Hippocampal formation (tissue), 2 donors: Measurements from ENCODE around the gene PMPCA.
"Not testable (repeated sequence)": the region's sequence is repeated elsewhere in the genome, so short reads cannot be mapped to it uniquely, and the experiment has no call there.

ENCODE experiments used
- DNase-seq, 2 donors: peaks; one replicate each; lab custom pipeline; 2025; lab: John Stamatoyannopoulos, UW

The PMPCA gene

DNA sequence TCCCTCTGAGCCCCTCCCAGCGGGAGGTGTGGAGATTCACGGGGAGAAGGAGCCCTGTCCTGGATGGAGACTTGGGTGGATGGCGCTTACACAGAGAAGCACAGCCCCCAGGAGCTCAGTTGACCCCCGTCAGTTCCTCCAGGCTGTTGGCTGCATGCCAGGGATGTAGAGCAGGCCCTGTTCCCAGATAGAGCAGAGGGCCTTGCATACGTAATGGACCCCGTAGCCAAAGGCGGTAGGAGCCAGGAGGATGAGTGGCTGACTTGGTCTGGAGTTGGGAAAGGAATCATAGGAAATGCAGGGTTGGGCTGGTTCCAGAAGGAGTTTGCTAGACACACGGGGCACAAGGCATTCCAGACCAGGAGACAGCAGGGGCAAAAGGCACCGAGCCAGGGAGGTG lies 2.5 kb downstream of the PMPCA start:
- DNase-seq, result no peak

DNA sequence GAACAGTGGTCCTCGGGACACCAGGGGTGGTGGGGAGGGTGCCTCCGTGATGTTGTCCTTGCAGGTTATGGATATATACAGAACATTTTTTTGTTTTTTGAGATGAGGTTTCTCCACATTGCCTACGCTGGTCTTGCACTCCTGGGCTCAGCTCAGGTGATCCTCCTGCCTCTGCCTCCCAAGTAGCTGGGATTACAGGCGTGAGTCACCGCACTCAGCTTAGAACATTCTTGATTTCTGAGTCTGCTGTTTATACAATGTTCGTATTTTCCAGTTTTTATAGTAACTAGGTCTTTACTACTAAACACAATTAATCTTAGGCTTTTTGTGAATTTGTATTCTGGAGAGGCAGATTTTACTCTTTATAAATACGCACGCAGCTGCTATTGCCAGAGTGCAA lies 6.0 kb downstream of the PMPCA start:
- no peak for DNase-seq

DNA sequence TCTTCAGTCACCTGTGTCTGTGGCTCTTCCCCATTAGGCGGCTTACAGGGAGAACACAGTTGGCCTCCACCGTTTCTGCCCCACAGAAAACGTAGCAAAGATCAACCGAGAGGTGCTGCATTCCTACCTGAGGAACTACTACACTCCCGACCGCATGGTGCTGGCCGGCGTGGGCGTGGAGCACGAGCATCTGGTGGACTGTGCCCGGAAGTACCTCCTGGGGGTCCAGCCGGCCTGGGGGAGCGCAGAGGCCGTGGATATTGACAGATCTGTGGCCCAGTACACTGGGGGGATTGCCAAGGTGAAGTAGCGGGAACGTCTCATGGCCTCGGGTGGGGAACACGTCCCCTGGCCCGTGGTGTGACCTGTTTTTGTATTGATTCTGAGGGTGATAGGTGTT lies 6.5 kb downstream of the PMPCA start:
- no peak for DNase-seq

DNA sequence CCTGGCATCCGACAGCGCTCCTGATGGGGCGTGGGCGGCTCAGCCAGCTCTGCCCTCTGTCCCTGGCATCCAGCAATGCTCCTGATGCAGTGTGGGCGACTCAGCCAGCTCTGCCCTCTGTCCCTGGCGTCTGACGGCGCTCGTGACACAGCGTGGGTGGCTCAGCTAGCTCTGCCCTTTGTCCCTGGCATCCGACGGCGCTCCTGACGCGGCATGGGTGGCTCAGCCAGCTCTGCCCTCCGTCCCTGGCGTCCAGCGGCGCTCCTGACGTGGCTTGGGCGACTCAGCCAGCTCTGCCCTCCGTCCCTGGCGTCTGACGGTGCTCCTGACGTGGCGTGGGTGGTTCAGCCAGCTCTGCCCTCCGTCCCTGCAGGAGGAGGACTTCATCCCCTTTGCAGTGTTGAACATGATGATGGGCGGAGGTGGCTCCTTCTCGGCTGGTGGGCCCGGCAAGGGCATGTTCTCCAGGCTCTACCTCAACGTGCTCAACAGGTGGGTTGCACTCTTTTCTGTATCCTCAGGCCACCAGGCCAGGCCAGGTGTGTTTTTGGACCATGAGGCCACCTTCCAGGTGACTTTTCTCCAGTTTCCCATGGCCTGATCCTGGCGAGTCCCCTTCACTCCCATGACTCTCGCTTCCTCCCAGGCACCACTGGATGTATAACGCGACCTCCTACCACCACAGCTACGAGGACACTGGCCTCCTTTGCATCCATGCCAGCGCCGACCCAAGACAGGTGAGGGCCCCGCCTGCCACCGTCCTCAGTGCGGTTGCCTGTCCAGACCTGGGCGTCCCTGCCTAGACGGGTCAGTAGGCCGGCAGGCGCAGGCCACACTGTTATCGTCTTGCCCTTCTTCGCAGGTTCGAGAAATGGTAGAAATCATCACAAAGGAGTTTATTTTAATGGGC lies 8.0 kb downstream of the PMPCA start:
- no peak for DNase-seq

DNA sequence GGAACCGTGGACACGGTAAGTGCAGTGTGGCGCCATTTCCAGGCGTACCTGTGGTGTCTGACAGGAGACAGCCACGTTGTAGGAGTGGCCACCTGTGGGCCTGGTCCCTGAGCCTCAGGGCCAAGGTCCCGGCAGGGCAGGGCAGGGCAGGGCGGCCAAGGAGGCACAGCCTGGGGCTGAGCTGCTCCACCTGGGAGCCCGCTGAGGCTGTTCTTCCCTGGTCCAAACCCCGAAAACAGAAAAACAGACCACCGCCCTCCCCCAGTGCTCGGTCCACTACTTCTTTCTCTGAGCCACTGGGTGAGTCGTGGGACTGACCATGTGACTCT lies 8.6 kb downstream of the PMPCA start:
- no peak for DNase-seq

DNA sequence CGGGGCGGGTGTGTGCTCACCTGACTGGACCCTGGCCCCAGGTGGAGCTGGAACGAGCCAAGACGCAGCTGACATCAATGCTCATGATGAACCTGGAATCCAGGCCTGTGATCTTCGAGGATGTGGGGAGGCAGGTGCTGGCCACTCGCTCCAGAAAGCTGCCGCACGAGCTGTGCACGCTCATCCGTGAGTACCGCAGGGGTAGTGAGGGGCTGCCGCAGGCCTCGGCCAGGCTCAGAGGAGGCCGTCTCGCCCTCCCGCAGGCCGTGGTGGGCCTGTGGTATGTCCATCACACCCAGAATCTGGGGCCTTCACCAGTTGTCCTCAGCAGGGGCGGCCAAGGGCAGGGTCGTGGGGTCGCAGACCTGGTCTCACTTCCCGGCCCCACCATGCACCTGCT lies 11.3 kb downstream of the PMPCA start:
- no peak for DNase-seq

DNA sequence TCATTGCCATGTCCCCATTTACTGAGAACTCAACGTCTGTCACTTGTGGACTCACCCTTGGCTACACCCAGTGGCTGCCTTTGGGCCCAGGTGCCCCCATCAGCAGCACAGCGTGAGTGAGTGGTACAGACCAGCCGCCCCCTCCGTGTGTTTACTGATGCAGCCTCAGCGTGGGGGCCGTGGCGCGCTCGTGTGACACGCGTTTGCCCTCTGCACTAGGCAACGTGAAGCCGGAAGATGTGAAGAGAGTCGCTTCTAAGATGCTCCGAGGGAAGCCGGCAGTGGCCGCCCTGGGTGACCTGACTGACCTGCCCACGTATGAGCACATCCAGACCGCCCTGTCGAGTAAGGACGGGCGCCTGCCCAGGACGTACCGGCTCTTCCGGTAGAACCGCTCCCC lies 12.4 kb downstream of the PMPCA start:
- DNase-seq, result no peak

DNA sequence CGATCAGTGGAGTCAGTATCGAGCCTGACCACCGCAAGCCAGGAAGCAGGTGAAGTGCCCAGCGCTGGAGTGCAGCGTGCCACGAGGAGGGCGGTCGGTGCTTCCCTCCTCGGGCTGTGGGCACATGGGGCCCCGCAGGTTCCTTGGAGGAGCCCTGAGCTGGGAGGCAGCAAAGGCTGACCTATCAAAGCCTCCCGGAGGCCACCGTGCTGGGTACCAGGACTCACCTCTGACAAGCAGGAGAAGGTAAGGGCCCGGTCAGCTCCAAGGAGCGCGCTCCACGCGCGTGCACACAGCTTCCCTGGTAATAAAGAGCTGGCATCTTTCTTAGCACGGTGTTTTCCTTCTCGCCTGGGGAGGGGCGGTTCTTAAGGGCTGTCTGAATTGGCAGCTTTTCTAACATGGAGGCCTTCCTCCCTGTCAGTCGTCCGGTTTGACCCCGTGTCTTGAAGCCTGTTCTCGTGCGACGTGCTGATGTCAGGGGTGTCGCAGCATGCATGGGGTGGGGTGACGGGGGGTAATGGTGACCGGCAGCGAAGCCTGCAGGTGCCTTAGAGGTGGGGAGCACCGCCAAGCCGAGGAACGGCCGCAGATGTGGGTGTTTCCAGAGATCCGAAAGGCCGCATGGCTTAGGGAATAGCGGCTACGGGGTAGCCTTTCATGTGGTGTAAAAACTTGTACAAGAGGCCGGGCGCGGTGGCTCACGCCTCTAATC lies 13.1 kb downstream of the PMPCA start:
- no peak for DNase-seq

DNA sequence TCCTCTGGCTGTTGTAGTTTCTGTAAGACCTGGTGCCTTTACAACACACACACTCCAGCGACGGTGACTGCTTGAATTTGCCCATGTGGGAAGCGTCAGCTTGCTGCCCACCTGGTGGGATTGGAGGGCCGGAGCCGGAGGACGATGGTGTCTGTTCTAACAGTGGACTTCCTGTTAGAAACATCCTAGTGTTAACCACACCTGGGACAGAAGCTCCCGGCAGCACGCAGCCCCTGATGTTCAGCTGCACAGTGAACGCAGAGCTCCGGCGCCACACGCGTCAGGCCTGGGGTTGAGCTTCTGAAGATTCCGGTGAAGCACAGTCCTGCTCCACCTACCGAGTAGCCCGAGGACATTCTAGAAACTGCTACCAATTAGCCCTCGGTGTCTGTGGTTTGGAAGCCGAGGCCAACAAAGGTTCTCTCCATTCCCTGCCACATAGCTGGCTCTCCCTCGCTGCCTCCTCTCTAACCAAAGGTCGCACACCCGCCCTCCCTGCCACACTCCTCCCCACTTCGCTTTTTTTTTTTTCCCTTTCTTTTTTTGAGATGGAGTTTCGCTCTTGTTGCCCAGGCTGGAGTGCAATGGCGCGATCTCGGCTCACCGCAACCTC lies 14.4 kb downstream of the PMPCA start:
- no peak for DNase-seq

DNA sequence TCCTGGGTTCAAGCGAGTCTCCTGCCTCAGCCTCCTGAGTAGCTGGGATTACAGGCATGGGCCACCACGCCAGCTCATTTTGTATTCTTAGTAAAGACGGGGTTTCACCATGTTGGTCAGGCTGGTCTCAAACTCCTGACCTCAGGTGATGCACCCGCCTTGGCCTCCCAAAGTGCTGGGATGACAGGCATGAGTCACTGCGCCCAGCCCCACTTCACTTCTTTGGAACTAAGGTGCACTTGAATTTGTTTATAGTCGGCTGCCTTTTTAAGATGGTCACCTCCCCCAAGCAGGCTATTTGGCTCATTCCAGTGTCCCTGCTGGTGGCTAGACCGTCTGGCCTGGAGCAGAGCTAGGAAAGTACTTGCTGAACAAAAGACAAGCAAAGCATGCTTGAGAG lies 14.9 kb downstream of the PMPCA start:
- not testable (repeated sequence) for DNase-seq

DNA sequence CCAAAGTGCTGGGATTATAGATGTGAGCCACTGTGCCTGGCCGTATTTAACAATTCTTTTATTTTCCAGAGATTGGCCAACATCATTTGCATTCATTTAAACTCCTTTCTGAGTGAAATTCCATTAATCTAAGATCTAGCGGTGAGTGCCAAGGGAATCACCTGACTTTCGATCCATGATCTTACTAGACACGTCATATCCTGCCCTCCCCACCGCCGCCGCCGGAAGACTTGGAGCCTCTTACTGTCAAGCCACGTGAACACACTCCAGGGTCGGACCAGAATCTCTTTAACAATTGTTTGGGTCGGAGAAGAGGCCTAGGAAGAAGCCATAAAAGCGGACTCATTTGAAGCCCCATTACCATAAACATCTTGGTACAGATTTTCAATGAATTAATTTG lies 16.3 kb downstream of the PMPCA start:
- no peak for DNase-seq

DNA sequence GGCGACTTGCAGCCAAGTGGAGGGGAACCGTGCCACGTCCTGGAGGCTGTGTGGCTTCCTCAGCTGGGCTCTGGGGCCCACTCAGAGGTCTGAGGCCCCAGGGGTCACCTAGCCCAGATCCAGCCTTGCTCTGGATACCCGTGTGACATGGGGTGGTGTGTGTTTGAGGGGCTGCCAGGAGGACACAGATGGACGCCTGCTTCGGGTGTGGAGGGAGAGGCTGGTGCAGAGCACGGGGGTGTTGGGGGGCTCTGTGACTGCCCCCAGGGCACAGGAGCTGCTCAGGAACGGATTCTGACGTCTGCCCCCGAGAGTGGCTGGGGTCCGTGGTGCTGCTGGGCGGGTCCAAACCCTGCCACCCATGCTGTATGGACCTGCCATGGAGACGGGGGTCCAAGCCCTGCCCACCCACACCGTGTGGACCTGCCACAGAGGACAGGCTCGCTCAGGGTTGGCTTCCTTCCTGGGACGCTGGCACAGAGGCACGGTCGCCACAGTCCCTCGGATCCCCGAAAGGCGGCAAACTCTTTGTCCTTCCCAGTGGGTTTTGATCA lies 18.7 kb downstream of the PMPCA start:
- DNase-seq, result no peak

DNA sequence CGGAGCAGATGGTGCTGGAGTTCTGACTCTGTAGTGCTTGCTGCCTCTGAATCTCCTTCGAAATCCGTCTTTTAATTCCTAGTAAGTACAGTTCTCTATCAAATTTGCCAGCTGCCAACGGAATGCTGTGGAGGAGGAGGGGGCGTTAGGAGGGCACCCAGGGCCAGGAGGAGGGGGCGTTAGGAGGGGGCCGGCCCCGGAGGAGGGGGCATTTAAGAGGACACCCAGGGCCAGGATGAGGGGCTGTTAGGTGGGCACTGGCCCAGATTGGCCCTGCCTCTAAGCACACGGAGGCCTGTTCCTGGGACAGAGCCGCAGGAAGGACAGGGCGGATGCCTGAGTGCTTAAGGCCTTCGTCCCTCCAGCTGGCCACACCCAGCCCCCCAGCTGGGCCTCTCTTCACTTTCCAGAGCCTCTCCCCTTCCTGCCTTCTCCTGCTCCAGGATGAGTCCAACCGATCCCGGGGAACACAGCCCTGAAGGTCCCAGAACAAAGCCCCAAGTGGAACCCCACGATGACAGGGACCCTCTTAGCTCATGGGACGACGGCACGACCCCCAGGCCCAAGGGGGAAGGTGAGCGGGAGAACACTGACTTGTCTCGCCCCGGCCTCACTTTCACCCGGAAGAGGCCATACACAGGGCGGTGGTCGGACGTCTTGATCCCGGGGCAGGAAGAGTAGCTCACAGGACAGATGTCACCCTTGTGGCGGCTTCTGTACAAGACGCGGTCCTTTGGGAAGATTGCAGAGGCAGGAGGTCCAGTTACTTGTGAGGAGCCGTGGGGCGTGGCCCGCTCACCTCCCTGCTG lies 19.4 kb downstream of the PMPCA start:
- no peak for DNase-seq

DNA sequence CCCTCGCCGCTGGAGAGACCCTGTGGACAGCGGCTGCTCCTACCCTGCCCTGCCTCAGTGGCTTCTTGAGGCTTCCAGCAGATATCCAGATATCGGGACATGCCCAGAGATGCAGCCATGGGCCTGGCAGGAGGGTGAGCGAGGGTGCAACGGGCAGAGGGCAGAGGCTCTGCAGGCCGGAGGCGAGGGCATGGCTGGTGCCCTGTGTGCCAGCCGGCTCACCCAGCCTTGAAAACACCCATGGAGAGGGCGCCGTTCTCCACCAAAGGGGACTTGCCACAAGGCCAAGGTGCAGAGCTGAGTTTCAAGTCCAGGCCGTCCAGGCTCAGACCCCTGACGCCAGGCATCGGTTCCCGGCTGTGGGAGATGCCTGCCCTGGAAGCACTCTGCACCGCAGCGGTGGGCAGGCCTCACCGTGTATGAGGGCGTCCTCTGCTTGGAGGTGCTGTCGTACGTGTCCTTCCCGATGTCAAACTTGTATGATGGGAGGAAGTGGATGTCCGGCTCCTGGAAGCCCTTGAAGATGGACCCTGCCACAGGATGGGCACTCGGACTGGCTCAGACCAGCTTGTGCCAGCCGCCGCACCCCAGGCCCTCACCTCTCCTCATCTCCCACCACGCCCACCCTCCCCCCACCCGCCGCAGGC lies 20.3 kb downstream of the PMPCA start:
- no peak for DNase-seq

DNA sequence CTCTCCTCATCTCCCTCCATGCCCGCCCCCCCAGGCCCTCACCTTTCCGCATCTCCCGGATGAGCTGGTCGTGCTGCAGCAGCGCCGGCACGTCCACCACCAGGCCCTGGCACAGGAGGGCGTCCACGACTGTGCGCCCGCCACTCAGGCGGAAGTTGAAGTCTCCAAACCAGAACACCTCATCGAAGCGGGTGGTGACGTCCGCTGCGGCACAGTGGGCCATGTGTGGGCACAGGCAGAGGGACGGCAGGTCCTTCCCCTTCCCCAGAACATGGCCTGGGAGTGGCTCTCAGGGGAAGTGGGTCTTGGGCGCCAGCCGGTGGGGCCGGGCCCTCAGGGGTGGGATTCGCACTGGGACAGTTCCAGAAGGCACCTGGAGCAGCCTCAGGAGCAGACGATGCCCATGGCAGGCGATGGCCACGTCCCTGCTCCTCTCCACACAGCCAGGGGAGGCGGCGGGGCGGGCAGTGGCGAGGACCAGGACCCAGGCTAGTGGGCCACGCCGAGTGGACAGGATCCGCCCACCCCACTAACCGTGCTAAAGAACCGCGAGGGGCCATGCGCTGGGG lies 21.4 kb downstream of the PMPCA start:
- DNase-seq, result no peak

DNA sequence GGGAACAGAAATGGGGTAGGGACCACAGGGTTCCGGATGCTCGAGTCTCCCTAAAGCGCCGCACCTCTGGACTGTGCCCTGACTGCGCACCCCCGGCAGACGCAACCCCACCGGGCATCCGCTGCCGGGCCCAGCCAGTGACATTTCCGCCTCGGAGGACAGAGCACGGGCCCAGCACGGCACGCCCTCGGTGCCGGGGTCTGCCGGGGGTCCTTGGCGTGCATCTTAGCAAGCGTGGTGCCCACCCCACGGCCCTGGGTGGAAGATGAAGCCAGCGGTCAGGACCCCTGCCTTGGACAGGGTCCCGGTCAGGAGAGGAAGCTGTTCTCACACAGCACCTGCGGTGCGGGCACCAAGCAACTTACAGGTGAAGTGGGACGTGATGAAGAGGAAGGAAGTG lies 22.1 kb downstream of the PMPCA start:
- DNase-seq, result no peak

DNA sequence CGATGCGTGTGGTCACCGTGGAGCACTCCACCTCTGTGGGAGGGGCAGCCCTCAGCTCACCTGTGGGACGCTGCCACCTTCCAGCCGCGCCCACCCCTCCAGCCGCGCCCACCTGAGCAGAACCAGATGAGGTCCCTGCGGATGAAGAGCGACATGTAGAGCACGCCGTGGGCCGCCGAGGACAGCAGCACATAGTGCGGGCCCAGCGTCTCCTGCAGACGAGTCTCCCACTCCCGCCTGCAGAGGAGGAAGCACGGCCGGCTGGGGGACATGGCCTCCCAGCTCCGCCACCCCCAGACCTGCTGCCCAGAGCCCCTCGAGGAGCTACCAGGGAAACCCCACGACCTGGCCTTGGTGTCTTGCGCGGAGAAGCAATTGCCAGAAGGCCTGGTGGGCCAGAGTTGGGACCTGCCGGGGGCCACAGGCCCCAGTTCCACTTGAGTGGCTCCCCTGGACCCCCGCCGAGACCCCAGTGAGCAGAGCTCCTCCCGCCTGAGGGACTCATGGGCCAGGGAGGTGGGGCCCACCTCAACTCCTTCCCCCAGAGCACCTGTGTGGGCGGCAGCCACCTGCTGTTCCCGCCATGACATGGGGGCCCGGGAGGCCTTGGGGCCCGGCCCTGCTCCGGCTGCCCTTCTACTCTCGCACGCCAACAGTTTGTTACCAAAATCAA lies 22.7 kb downstream of the PMPCA start:
- DNase-seq, result no peak

DNA sequence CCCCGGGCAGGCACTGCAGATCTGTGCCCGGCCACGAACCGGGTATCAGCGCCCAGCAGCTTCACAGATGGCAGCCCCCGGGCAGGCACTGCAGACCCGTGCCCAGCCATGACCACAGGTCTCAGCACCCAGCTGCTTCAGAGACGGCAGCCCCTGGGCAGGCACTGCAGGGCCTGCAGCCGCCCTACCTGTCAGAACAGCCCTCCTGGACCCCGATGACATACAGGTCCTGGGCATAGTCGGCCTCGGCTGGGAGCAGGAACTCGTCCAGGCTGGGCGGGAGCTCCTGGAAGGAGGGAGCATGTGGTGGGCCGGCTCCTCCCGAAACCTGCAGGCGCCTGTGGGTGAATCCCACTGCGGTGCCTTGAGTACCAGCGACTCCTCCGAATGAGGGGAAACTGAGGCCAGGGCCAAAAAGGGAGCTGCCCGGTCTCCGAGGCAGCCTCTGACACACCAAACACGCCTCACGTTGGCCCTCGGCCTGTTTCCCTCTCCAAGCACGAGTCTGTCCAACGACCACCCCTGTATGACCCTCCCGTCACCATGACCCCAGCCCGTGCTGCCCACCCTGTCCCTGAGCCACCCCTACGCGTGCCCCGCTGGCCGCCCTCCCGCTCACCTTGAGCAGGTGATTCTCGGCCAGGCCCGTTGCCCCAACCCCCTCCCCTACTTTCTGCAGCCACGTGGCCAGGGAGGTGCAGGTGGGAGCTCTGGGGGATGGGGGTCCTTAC lies 23.6 kb downstream of the PMPCA start:
- no peak for DNase-seq

DNA sequence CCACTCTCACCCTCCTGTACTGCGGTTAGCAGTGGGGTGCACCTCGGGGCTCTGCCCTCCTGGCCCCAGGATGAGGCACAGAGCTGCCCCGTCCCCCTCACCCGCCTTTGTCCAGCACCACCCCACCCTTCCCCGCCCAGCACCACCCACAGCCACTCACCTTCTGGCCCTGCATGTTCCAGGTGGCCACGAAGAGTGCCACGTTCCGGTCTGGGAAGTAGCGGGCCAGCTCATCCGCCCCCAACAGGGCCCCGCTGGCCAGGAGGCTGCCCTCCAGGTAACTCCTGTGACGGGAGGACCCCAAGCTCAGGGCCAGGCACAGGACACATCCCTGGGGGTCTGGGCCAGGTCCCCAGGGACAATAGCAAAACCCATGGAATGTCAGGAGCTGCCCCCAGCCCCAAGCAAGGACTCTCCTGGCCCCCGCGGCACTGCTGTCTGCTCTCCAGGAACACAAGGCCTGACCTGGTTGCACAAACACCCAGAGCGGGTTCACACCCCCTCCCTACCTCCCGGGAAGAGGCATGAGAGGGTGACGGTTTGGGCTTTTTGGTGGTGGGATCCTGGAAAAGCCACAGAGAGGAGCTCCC lies 24.2 kb downstream of the PMPCA start:
- DNase-seq, result no peak
